CD4-positive, alpha-beta T cell treated with Interleukin-6 for 4 hours (primary cell): ENCODE results near the gene FSTL5.
"Not testable (repeated sequence)": the region's sequence is repeated elsewhere in the genome, so short reads cannot be mapped to it uniquely, and the experiment has no call there.

Experiments used
- DNase-seq: peaks from one replicate; pipeline ENCODE4 v3.0.0-alpha.2; 2020; ENCODE audit warnings: mixed read lengths

FSTL5 gene

DNA sequence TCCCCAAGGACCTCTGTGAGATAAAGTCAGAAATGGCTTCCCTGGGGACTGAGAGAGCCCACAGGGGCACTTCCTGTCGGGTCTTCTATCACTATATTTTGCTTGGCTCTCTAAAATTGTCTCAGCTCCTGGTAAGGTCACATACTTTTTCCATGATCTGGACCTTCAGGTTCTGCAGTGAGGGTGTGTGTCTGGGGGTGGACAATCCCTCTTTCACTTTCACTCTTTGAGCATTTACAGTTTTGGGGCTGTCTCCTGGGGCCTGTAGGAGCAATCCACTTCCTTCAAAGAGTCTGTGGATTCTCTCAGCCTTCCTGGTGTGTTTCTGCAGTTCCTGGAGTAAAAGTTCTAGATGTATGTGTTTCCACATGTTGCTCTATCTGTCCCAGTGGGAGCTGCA lies 335.7 kb downstream of the FSTL5 start:
- no peak for DNase-seq

DNA sequence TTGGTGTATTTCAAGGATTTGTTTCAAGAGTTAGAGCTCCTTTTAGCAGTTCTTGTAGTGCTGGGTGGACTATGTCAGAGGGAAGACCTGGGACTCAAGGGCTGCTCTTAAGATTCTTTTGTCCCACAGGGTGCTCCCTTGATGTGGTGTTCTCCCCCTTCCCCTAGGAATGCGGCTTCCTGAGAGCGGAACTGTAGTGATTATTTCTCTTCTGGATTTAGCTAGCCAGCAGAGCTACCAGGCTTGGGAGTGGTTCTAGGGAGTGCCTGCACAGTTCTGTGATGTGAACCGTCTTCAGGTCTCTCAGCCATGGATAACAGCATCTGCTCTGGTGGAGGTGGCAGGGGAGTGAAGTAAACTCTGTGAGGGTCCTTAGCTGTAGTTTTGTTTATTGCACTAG lies 336.8 kb downstream of the FSTL5 start:
- no peak for DNase-seq

DNA sequence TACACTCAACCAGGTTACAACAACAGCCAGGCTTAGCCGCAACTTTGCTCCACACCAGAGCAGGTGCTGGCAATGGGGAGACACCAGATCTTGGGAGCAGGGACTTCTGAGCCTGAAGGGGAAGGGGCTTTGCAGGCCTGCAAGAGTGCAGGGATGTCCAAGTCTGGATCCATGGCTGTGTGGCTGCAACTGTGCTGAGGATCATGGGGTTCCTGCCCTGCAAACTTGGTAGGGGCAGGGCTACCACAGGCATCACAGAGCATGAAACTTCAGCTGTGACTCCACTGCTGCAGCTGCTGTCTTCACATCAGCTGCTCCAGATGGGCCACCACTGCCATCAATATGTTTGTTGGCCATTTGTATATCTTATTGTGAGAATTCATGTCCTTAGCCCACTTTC lies 340.4 kb downstream of the FSTL5 start:
- DNase-seq: no peak

DNA sequence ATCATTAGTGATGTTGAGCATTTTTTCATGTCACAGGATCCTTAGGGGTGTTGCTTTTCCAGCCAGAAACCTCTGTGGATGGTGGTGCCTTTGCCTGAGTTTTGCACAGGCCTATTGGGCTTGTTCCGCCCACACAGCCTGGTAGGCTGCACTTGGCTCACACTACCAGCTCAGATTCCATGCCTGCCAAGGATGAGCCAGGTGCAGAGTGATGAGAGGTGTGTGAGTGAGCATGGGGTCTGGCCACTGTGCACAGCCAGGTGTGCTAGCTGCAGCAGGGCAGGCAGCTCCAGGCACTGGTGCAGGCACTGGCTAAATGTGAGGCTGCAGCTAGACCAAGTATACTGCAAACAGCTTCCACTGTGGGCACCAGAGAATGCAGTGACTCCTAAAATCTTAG lies 341.6 kb downstream of the FSTL5 start:
- DNase-seq: no peak

DNA sequence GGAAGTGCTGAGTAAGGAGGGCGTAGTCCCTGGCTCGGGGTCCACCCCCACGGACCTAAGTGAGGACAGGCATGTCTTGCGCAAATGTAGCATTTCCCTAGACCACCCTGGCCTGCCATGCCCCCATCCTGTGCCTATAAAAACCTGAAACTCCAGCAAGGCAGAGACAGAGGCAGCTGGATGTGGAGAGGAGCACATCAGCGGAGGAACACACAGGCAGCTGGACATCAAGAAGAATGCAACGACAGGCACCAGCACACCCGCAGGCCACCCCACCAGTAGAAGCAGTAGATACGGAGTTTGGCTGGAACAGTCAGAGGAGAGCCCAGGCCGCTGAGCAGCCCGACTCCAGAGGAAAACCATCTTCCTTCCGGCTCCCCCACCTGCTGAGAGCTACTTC lies 345.9 kb downstream of the FSTL5 start:
- no peak for DNase-seq

DNA sequence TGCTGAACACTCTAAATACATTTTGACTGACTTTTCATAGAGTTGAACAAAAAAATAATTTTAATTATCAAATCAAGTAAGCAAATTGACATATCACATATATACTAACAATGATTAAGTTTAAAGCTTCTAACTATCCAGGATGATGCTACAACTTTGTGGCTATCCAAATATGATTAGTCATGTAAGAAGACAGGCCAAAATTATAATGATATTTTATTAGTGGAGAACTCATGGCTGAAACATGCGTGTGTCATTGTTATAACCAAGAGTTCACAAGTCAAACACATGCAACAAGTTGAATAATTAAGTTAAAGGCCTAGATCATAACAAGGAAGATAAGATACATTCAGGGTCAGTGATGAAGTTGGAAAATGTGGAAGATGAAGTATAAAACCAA lies 346.8 kb downstream of the FSTL5 start:
- DNase-seq: no peak

DNA sequence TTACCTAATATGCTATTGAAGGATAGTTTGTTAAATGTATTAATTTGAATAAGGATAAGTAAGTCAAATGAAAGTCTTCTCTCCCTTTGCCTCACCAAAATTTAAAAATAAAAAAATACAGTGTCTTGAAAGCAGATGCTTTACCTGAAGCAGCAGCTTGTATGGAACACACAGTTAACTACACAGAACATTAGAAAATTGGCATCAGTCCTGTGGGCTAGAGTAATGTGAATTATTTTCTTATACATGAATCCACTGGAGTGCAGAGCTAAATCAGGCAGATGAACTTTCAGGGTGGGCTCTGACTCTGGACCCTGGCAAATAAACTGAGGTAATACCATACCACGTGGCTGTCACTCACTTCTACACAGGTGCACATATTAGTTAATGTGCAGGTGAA lies 348.0 kb downstream of the FSTL5 start:
- no peak for DNase-seq

DNA sequence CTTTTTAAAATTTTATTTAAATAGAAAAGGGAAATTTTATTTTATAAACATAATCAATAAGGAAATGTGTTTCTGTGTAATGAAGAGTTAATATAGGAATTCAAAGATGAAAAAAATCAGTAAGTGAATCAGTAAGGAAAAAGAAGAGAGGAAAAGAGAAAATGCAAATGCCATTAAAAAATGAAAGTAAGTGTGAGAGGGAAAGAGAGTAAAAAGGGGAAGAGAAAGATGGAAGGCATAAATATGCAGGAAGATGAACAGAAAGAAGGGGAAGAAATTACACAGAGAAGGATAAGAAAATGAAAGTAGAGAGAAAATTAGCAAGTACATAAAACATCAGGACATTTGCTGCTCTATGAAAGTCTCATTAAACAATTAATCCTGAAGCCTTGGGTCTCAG lies 349.9 kb downstream of the FSTL5 start:
- DNase-seq: no peak

DNA sequence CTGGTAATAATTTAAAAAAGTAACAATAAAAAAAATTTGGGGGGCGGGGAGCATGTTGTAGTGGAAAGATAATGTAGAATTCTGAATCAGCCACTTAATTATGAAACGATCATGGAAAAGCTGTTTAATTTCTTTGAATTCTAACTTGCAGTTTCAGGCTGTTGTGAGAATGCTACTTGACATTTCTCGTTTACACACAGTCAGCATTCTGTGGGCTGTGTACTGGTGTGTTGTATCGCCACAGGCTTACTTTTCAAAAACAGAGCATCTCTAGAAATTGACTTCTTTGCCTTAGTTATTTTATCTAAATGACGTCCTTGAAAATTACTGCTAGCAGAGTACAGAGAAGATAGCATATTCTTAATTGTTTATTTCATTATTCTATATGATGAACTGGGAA lies 350.4 kb downstream of the FSTL5 start:
- DNase-seq: no peak

DNA sequence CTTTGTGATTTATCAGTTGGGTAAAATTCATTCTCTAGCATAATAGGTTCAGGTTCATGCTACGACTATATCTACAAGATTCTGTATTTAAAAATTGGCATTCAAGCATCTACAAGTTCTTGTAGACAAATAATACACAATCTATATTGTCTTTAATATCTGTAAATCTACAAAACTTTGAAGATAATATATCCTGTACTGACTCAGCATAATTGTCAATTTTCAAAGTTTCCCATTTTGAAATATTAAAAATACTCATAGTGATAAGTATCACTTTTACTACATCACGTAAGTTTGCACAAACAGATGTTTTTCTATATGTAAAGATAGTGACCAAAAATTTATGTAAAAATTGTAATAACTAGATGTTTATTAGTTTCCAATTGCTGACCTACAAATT lies 360.6 kb downstream of the FSTL5 start:
- DNase-seq: no peak

DNA sequence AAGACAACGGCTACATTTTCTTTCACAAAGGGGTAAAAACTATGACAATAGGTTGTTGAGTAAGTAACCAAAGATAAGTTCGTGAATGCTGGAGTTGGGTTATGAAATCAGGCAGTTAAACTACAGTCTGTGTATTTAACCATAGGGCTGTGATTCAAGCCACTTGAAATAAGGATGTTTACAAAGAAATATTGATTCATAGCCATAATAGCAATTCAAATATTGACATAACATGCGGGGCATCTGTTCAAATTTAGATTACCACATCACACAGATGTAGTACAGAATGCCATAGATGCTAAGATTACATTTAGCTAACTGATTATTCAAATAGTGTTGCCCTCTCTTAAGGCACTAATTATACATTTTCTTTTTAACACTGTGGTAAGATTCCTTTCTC lies 364.1 kb downstream of the FSTL5 start:
- DNase-seq: no peak

DNA sequence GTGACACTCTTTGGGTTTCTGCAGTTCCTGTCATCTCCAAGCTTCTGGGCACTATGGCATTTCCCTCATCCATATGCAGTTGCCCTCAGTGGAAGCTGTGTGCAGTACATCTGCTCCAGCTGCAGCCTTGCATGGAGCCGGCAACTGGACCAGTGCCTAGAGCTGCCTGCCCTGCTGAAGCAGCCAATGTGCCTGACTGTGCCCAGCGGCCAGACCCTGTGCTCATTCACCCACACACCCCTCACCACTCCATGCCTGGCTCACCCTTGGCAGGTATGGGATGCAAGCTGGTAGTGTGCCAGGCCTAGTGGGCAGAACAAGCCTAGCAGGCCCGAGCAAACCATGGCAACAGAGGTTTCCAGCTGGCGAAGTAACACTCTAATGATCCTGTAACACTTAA lies 370.8 kb downstream of the FSTL5 start:
- no peak for DNase-seq

DNA sequence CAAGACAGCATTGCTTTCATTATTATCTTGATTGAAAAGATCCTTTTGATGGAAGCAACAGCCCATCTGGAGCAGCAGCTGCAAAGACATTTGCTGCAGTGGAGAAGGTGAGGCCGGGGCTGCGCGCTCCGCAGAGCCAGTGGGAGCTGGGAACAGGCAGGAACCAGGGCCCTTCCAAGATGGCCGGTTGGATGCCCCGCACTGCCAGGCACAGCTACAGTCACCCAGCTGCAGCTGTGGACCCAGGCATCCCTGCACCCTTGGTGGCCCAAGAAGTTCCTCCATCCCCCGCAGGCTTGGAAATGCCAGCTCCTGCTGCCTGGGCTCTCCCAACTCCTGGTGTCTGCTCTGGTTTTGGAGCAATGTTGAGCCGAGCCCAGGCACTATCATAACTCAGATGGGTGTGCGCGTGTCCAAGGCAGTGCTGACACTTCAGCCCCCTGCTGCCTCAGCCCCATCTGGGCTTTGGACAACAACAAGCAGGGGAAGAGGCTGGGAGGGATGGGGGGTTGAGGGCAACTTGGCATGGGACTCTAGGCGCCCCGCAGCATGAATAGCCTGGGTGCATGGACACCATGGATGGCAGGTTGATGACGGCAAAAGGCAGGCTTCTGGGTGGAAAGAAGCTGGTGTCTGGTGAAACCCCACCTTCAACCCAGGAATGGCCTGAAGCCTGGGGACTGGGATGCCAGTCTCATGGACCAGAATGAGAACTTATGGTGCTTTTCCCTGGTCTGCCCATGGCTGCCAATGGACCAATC lies 371.8 kb downstream of the FSTL5 start:
- peak; percentile 0 for DNase-seq

DNA sequence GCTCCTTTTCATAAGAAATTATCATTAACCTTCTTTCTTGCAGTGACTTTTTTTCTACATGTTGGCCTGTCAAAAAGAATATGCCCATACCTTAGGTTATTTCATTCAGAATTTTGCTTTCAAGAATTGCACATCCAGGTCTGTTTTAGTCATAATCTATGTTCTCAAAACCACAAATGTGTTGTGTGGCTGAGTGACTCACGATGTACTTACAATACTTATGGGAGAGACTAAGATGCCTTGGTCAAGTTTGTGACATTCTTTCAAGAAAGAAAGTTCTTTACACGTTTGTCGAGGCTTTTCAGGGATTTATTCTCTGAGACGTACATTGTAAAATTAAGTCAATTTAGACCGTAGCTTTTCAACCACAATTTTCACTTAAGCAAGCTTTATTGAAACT lies 396.7 kb downstream of the FSTL5 start:
- DNase-seq: no peak

DNA sequence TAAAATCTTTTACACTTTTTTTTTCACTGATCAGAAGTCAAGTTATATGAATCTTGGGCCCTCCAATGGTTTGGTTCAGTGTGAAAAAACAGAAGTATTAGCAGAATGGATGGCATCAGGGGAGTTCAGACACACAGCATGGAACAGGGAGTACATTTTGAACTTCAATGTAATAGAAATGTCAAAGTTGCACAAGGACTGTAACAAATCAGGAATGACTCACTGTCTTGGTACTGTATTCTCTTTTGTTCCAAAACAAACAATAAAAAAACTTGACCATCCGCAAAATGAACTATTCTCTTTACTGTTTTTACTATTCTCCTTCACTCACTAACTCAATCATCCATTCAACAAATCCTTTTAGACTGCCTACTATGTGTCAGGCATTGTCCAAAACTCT lies 401.0 kb downstream of the FSTL5 start:
- no peak for DNase-seq

DNA sequence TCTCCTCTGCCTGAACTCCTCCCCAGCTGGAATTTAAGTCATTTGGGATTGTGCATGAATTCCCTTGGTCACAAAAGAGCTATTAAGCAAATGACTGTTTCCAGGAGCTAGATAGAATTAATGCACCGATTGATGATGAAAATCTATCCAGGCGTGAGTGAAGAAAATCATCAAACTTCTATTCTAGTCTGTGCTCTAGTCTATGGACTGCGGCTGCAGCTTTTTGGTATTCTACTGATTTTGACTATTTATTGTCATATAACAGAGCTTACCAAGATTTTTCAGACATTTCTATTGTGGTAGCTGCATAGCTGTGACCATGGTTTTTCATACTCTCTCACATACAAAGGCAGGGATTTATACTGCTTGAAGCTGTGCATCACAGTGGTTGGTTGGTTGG lies 403.8 kb downstream of the FSTL5 start:
- no peak for DNase-seq

DNA sequence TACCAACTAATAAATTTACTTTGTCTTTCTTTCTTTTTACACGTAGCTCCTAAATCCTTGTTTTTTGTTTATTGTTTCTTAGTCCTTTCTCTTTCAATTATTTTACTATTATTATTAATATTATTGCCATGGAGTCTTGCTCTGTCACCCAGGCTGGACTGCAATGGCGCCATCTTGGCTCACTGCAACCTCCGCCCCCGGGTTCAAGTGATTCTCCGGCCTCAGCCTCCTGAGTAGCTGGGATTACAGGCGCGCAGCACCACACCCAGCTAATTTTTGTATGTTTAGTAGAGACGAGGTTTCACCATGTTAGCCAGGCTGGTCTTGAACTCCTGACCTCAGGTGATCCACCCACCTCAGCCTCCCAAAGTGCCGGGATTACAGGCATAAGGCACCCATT lies 405.4 kb downstream of the FSTL5 start:
- DNase-seq: not testable (repeated sequence)

DNA sequence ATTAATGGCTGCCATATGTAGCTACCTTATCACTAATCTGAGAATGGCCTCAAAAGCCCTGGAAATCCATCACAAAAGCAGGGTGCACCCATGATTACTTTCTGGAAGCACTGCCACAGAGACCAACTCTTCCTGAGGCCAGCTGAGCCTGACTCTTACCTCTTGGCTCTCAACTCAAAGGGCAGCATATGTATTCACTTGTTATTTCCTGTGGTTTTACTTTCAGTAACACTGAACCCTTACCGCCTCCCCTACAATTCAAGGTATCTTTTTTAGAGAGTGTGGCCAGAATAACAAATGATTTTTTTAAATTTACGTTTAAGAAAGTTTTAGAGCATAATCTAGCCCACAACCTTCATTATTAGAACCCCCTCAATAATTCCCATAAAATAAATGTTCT lies 434.9 kb downstream of the FSTL5 start:
- DNase-seq: no peak

DNA sequence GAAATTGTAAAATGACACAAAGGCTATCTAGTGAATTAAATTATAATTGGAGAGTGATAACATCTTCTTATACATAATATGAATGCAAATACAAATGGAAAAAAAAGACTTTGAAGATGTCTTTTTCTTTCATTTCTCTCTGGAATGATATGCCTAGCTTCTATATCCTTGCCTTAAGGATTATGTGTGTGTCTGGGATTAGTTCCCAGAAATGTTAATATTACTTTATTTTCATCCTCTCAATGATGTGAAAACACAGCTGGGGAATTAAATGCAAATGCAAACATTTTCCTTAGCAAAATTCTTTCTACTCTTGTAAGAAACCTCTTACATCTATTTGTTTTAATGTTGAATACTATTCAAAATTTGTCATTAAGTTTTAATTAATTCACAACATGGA lies 441.9 kb downstream of the FSTL5 start:
- DNase-seq: no peak

DNA sequence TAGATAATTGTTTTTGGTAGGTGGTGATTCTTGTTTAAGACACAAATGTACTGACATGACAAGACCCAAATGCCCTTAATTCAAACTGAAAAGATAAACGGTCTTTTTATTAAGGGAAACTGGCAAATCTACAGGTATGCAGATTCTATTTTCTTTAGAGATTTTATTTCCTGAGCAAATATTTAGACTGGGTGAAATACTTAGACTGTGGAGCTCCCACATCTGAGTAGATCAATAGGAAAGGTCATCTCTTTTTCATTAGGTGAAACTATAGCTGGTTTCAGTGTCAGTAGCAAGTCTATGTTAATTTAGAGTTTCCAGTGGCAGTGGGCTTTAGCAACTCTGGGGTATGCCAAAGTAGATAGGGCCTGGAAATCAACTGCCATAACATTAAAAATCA lies 446.7 kb downstream of the FSTL5 start:
- no peak for DNase-seq

DNA sequence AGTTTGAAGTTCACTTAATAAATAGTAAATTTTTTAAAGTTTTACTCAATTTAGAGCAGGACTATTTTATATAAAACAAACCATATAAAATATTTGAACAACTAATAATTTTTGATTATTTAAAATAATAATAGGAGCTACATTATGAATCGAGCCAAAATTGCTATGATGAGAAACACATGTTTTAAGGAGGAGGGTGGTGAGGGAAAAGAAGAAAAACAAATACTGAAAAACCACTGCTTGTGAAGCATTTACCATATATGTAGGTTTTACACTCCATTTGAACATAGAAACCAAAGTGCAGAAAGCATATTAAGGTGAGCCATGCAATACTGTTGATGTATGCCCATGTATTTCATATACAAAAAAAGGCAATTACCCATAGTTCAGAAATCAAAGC lies 448.9 kb downstream of the FSTL5 start:
- DNase-seq: no peak

DNA sequence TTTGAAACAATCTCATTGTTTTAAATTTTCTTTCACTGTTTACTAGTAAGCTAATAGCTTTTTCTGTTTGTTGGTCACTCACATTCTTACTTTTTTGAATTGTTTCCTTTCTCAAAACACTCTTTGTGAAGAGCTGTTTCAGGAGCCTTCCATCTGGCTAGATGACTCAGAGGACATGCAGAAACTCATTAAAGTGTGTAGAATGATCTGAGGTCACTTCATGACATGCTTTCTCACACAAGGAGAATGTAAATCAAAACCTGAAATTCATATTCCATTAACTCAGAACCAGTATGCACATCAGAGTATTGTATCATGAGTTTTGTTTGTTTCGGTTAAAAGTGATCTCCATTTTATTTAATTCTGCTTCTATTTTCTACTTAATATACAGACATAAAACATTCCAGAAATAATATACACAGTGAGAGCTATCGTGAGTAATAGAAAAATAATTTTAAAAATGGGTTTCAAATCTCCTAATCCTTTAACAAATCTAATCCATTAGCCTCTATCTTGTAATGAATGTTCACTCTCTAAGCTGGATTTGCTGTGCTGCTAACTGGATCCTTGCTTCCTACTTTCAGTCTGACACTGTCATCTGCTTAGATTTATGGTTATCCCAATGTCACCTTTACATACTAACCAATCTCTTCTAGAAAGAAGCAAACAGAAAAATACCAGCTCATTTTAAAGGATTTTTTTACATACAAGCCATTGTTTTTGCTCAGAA lies 449.6 kb downstream of the FSTL5 start:
- no peak for DNase-seq

DNA sequence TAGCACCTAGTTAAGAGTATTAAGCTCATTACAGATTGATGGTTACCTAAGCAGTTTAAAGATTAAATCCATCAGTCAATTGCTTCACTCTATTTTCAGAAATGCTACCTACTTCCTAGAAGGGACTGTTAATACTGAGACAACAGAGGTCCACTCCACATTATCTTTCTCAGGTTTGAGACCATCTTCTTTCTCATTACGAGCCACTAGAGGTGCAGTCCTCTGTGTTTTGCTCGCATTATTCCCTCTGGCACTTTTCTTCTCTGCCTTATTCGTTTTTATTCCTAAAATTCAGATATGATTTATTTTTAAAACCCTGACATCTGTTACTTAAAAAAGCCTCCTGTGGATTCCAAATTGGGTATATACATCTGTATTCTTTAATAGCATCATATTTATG lies 459.1 kb downstream of the FSTL5 start:
- DNase-seq: no peak

DNA sequence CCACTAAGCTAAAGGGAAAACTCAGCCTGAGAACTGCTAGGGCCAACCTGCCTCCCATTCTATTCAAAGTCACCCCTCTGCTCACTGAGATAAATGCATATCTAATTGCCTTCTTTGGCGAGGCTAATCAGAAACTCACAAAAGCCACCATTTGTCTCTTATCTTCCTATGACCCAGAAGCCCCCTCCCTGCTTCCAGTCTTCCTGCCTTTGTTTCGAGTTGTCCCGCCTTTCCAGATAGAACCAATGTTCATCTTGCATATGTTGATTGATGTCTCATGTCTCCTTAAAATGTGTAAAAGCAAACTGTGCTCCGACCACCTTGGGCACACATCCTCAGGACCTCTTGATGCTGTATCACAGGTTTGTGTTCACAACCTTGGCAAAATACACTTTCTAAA lies 459.8 kb downstream of the FSTL5 start:
- no peak for DNase-seq

DNA sequence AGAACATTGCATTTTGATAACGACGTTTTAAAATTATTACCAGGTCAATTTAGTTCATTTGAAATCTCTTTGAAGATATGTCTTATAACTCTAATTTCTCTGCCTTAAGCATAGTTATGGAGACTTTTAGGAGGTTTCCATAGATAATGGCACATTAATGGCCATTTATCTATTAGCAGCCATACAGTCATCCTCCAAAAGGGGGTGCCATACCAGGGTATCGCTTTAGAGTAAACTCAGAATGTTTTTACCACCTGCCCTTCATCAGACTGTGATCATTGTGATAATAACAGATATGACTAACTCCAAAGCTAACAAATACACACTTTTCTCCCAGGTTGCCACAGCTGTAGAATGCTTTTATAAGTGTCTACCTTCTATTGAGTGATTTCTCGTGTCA lies 461.5 kb downstream of the FSTL5 start:
- DNase-seq: no peak
